ENCODE measurements around the gene PTPRD.
A peak's percentile ranks its signal among the peaks of the same experiment; 100 is the strongest.

The PTPRD gene

DNA sequence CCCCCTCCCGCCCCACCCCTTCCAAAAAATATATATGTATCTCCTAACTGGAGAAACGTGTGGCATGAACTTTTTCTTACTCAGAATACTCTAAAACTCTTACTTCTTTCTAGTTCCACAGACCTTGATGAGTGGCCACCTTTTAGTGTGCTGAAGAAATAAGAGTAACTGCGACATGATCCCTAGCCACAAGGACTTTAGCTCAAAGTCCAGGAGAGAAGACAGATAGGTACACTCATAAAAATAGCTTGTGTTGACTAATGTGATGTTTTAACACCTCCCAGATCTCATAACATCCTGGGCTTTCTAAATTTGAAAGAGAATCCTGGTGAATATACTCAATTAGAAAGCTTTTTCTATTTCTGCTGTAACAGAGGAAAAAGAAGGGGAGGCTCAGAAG, 1808.2 kb downstream of the PTPRD start:
- DNase-seq = no peak

- no peak for DNase-seq
These were observed 1810.6 kb downstream of the PTPRD start for GRCh38 chr9:8802242-8802641.

DNA sequence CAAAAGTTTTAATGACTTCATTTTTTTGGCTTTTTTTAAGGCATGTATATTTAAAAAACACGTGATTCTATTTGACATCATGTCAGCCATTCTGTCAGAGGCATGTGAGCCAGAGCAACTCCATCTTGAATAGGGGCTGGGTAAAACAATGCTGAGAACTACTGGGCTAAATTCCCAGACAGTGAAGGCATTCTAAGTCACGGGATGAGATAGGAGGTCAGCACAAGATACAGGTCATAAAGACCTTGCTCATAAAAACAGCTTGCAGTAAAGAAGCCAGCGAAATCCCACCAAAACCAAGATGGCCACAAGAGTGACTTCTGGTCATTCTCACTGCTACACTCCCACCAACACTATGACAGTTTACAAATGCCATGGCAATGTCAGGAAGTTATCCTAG, 1812.6 kb downstream of the PTPRD start:
- DNase-seq = no peak

- DNase-seq = no peak
These were observed 1813.2 kb downstream of the PTPRD start for GRCh38 chr9:8799615-8800014.

DNA sequence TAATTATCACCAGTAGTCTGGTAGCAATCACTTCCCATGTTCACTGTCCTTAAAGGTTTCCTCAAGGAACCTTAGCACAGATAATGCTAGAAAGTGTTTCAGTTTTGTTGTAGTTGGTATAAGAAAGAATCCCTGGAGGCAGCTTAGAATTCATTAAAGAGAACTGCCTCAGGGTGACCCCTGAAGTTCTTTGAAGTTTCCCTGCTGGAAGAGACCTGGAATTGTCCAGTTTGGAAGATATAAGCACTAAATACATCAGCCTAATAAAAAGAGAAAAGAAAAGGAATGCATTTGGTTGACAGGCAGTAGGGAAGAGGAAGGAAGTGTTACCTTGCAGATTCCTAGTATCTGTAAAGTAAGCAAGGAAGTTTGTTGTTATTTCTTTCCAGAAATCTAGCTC, 1813.6 kb downstream of the PTPRD start:
- no peak for DNase-seq

GRCh38 chr9:8784838-8785237, 1828.0 kb downstream of the PTPRD start:
- no peak for DNase-seq

- no peak for DNase-seq
These were observed 1828.9 kb downstream of the PTPRD start for GRCh38 chr9:8783941-8784340.

DNA sequence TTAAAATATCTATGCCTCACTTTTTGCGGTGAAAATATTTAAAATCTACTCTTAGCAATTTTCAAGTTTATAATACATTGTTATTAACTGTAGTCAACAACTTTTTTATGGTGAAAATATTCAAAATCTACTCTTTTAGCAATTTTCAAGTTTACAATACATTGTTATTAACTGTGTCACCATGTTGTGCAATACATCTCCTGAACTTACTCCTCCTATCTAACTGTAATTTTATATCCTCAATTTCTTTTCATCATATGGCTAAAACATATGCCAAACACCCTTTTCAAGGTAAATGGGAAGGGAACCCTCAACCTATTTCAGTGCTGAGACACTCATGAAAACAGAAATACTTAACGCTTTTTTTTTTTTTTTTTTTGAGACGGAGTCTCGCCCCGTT, 1830.6 kb downstream of the PTPRD start:
- DNase-seq = no peak

DNA sequence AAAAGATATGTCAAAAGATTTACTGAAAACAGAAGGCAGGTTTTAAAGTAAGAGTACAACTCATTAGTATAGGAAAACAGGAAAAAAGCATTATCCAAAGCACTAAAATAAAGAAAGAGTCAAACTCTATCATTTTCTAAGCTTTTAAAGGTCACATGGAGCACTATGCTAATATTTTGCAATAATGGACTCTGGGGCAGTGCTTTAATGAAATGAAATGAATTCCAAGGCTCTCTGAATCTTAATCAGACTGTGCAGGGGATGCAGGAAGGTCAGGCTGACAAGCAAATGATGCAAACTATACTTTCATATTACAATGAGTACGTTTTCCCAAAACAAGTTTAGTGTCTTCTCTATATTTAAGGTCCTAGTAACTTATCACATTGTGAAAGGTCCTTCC, 1831.3 kb downstream of the PTPRD start:
- no peak for DNase-seq

- DNase-seq = no peak
These were observed 1832.4 kb downstream of the PTPRD start for GRCh38 chr9:8780386-8780785.

DNA sequence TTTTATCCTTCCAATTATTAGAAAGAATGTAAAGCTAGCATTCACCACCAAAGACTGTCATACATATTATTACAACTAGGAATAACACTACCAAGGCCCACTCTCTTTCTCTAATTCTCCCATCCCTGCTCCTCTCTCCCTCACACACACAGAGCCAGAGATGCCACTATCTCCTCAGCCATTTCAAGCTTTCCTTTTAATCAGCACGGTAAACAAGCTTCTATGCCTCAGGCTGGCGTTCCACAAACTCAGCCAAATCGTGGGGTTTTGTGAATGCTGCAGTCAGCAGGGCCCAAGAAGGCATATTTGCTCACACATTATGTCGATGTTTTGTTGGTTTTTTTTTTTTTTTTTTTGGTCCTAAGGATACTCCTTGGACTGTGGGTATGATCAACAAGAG, 1833.3 kb downstream of the PTPRD start:
- peak; percentile 85 for DNase-seq

- DNase-seq = no peak
These were observed 1834.4 kb downstream of the PTPRD start for GRCh38 chr9:8778356-8778755.

DNA sequence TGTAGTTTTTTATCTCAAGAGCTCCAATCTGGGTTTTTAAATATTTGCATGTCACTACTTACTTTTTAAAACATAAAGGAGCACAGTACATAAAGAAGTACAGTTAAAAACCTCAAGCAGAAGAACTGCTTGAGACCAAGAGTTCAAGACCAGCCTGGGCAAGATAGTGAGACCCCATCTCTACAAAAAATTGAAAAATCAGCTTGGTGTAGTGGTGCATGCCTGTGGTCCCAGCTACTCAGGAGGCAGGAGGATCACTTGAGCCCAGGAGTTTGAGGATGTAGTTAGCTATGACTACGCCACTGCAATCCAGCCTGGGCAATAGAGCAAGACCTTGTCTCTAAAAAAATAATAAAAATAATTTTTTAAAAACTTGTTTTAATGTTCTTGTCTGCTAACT, 1840.5 kb downstream of the PTPRD start:
- DNase-seq = no peak

DNA sequence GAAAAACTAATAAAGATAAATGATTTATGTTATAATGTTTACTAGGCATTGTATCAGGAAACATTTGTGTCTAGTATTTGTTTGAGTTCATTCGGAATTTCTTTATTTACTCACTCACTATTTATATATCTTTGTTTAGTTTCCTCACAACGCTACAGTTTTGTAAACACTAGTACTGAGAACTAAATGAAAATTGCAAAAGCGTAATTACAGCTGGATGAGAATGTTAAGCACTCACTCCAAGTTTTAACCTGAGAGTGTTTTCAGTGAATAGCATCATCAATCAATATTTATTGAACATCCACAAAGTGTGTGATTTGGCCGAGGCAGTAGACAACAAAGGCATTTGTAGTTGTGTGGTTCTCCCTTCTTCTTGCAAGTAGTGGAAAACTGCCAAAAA, 1843.6 kb downstream of the PTPRD start:
- no peak for DNase-seq

DNA sequence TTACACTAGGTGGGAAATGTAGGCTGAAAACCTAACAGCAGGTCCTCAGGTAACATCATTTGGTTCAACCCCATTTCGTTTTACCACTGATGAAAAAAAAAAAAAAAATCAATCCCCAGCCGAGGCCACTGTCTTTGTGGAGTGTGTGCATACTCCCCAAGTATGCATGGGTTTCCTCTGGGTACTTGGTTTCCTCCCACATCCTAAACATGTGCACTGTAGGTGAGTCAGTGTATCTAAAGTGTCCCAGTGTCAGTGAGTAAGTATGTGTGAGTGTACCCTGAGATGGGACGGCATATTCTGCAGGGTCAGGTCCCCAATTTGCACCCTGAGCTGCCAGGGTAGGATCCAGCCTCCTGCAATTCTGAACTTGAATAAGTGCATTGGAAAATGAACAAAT, 1846.7 kb downstream of the PTPRD start:
- no peak for DNase-seq

DNA sequence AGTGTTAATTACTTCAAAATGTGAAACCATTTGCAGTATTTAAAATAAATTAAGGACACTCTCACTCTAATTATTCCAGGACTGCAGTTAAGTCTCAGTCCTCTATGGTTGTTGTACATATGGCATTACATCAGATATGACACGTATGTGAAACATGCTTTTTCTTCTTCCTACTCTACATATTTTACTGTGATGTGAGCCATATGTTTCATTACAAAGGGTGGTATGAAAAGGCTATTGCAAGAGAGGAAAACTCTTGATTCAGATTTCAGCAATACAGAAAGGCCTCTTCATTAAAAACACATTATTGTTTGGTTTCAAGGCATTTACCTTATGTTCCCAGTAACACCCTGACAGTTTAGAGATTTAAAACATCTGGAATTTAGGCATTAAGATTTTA, 1848.8 kb downstream of the PTPRD start:
- no peak for DNase-seq

DNA sequence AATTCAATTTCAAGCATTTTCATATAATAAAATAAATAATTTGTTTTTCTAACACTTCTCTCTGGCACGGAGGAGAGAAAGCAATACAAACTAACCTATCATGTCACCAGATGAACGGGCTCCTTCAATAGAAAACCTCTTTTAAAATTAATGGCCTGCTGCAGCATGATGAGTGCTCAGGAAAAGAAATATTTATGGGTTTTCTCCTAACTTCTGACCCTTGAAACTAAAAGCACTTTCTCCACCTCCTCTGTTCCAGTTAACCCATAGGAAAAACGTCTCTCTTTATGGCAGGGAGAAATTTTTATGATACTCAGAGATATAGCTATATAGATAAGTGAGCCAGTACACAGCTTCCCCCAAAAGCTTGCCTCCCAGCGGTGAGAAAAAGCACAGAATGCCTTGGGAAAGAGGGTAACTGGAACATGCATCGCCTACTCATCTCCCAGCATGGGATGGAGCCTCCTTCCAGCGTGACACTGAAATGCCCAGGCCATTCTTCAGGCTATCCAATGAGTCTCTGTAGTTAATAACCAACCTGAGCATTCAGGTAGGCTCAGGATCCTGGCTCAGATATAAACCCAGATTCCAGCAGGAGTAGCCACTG, 1850.2 kb downstream of the PTPRD start:
- DNase-seq = no peak

DNA sequence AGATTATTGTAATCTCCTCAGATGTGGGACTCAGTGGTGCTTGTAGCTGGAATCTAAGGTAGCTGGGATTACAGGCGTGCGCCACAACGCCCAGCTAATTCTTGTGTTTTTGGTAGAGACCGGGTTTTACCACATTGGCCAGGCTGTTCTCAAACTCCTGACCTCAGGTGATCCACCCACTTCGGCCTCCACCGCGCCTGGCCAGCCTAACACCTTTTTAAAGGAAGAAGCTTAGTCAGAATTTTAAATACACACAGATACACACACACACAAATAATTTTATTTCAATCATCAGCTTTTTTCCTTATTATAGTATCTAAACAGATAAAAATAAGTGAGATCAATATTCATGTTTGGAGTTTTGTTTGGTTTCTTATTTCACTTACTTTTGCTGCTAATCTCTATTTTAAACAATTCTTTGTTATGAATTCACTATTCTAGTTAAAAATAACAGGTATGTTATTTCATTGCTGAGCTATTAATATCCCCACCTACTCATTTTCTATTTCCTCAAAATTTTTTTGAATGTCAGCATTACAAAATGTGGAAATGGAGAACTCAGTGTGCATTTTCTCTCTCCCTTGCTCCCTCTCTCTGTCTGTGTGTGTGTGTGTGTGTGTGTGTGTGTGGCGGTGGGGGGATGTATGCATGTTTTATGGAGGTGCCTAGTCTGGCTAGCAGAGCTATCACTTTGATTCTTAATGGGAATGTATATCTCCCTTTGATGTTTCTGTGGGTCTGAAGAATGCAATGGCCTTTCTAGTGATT, 1852.6 kb downstream of the PTPRD start:
- DNase-seq = no peak

DNA sequence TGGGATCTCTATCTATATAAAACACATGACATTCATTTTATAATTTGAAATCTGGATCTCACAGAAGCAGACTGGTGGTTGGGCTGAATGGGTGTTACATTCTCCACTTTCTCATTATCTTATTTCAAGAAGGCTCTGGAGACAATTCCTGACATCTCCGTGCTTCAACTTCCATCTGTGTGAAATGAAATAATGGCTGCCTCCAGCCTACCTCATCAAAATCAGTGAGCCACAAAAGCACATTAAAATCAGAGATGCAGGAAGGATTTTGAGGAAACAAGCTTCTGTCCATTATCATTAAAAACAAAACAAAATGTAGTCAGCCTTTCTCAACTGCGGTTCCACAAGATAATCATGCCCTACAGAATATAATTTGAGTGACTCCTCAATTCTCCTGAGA, 1854.9 kb downstream of the PTPRD start:
- no peak for DNase-seq

DNA sequence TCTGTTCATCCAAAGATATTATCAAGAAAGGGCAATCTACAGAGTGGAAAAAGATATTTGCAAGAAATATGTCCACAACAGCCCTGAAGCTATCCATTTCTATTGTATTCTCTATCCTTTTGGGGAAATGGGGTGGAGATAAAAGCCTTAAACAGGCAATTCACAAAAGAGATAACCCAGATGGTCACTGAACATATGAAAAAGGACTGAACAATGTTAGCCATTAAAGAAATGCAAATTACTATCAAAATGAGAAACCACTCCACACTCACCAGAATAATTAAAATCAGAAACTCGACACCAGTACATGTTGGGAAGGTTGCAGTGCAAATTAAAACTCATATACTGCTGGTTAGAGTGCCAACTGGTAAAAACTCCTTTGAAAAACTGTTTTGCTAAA, 1858.1 kb downstream of the PTPRD start:
- no peak for DNase-seq

DNA sequence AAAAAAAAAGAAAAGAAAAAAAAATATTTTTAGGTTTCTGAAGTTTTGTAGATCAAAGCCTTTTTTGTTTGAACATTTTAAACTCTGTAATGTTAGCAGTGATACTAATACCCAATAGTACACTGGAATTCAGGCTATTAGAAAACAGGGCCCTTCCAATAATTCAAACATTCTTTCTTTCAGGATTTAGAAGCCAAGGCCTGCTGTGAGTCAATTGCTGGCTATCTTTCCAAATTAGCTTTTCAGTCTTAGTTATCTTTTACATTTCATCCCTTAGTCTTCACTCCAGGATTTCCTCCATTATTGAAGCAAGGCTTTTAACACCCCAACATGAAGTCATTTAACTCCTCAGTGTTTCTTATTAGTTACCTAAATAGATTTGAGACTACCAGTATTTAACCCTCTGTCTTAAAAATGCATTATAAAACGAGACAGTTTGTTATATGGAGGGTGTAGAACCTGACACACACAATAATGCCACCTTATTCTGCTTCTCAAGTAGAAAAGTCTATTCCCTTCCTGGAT, 1861.3 kb downstream of the PTPRD start:
- no peak for DNase-seq

DNA sequence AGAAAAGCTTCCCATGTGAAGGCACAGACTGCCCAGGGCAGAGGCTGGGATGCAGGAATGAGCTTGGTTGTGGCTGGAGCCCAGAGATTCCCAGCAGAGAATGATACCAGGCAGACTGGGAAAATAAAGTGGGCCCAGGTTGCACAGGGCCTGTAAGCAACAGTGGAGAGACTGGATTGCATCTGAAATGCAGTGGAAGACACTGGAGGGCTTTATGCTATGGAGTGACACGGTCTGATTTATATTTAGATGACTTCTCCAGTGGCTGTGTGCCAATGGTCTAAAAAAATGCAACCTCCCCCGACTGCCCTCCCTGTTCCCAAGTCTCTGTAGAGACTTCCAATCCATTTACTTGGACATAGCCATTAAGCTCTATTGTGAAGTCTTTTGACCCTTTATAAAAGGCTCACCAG, 1862.2 kb downstream of the PTPRD start:
- DNase-seq = no peak

- DNase-seq = no peak
These were observed 1867.5 kb downstream of the PTPRD start for GRCh38 chr9:8745347-8745746.

DNA sequence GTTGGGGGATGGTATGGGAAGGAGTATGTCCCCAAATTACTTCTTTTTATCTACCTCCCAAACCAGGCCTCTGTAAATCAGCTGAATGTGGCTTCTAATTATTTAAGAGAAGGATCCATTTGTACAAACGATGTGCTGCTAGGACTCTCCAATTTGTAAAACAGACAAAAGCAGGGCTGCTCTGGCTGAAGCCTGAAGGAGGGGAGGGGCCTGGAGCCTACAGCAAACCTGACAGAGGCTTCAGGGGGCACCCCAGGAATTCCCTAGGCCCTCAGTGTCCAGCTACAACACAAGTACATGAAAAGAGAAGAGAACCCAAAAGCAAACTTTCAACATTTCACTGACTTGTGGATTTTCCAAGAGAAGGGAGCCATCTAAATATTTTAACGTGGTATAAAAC, 1873.9 kb downstream of the PTPRD start:
- no peak for DNase-seq

DNA sequence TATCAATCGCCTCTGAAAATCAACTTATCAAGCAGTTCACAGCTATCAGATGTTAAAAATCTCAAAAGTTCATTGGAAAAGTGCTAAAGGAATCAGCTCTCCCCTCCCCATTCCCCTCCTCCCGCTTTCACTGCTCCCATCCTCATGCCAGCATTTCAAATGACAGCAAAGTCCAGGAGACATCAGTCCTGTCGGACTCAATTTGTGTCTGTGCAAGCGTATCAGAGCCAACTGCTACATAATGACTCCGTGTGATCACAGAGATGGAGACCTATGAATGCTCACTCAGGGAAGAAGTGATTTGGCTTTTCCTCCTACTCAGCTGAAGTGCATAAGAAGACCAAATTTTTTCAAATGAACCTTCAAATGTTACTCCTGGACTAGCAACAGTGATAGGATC, 1876.0 kb downstream of the PTPRD start:
- DNase-seq = no peak
